T-helper 2 cell treated with Interferon-gamma antibody and Interleukin-4, amounts not matched to agents 5 μg/mL and 100 μg/mL, for 36 hours (primary cell): ENCODE results near the gene SH3D21.

Experiments
- DNase-seq: peaks from one replicate; pipeline ENCODE4 v3.0.0; 2021; ENCODE audit warnings: low spot score
- H3K27ac Mint-ChIP-seq: one replicate; pipeline ENCODE4 v1.8.0; 2021; ENCODE audit warnings: mild to moderate bottlenecking, mixed read lengths
- H3K27me3 Mint-ChIP-seq: one replicate; pipeline ENCODE4 v1.8.0; 2021; ENCODE audit warnings: low read depth, mixed read lengths
- H3K36me3 Mint-ChIP-seq: one replicate; pipeline ENCODE4 v1.8.0; 2021; ENCODE audit warnings: low read depth, mixed read lengths
- H3K4me1 Mint-ChIP-seq: one replicate; pipeline ENCODE4 v1.8.0; 2021; ENCODE audit warnings: low read depth, mixed read lengths
- H3K4me3 Mint-ChIP-seq: one replicate; pipeline ENCODE4 v1.8.0; 2022; ENCODE audit warnings: mild to moderate bottlenecking, moderate library complexity, mixed read lengths
- H3K9me3 Mint-ChIP-seq: one replicate; pipeline ENCODE4 v1.8.0; 2021; ENCODE audit warnings: mixed read lengths

SH3D21 gene

DNA sequence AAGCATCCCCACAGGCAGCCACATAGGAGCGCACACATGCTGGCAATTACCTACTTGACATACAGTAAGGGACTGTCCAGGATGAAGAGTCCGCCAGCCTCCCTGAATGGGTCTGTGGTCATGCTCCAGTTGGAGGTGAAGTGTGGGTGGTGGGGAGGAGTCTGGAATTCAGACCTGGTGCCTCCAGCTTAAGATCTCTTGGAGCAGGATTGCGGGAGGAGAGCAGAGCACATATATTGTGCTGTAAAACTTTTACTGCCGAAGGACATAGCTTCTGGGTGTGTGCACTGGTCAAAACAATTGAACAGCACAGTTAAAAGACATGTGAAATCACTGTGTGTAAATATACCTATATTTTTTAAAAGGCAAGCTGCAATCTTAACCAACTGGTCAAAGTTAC, 61.6 kb downstream of the SH3D21 start:
- peaks cover 38% of the 10 kb centered on the region for H3K4me1 Mint-ChIP-seq
- no peak overlapping the region for H3K4me3 Mint-ChIP-seq
- H3K27ac Mint-ChIP-seq: peak overlapping the region; percentile 50
- peaks cover 20% of the 10 kb centered on the region for H3K36me3 Mint-ChIP-seq
- no peaks in the 10 kb centered on the region for H3K27me3 Mint-ChIP-seq
- no peaks in the 10 kb centered on the region for H3K9me3 Mint-ChIP-seq
- no peak for DNase-seq

DNA sequence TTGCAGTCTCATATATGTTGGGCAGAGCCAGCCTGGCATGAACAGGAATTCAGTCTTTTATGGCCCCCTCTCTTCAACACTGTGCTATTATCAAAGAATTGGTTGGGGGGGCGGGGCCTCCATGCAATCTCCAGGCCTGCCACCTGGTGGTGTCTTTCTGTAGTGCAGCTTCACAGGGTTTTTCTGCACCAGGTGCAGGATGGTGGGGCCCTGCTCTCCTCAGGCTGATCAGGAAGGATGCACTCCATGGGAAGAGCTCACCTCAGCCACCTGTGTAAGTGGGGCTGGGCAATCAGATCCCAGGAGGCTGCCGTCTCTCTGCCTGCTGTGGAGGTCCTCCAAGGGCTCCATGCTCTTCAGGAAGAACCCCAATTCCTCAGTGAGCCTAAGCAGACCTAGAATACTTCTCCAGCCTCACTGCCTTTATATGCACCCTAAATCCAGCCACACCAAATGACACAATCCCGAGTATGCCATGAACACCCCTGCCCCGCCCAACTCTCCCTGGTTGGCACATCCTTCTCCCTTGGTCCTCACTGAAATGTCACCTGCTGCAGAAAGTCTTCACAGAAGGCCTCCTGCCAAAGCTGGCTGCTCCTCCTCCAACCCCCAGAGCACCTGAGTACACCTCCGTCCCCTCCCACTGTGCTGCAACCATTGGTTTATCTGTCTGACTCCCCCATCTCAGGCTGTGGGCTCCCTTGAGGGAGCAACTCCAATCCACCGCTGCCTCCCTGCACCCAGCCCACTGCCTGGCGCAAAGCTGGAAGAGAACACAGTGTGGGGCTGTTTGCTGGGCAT, 63.1 kb downstream of the SH3D21 start:
- H3K27ac Mint-ChIP-seq: peak overlapping the region; percentile 60
- H3K4me1 Mint-ChIP-seq: peaks cover 50% of the 10 kb centered on the region
- no peak overlapping the region for H3K4me3 Mint-ChIP-seq
- peak; percentile 62 for DNase-seq
- peaks cover 16% of the 10 kb centered on the region for H3K36me3 Mint-ChIP-seq
- H3K9me3 Mint-ChIP-seq: no peaks in the 10 kb centered on the region
- no peaks in the 10 kb centered on the region for H3K27me3 Mint-ChIP-seq
